Measurements from ENCODE around the gene EML5.

DNA sequence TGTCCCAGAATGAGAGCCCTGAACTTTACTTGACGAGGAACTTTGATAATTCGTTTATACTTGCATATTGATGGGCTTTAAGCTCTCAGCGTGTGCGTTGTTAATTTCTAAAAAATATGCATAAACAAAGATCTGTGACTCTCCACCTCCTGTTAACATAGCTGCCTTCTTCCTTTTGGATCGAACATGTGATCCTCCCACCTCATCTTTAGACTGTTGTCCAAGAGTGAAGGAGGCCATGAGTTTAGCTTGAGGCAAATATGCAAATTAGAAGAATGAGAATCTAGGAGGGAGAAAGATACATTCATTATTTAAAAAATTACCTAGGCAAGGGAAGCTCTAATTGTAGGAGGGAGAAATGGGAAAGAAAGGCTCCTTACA is 32.3 kb upstream of the EML5 start:
- TF ChIP-seq, protein P1, sequence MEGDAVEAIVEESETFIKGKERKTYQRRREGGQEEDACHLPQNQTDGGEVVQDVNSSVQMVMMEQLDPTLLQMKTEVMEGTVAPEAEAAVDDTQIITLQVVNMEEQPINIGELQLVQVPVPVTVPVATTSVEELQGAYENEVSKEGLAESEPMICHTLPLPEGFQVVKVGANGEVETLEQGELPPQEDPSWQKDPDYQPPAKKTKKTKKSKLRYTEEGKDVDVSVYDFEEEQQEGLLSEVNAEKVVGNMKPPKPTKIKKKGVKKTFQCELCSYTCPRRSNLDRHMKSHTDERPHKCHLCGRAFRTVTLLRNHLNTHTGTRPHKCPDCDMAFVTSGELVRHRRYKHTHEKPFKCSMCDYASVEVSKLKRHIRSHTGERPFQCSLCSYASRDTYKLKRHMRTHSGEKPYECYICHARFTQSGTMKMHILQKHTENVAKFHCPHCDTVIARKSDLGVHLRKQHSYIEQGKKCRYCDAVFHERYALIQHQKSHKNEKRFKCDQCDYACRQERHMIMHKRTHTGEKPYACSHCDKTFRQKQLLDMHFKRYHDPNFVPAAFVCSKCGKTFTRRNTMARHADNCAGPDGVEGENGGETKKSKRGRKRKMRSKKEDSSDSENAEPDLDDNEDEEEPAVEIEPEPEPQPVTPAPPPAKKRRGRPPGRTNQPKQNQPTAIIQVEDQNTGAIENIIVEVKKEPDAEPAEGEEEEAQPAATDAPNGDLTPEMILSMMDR (IDR thresholded peaks at IDR 0.05): no peak
- TF ChIP-seq EP300 (IDR thresholded peaks at IDR 0.05): no peak
- no peak for TF ChIP-seq POLR2A (IDR thresholded peaks at IDR 0.05)
